GM13977 (cell line): ENCODE measurements around the gene HDAC9.

Experiments
- DNase-seq: peaks from one replicate; pipeline ENCODE4 v3.0.0; 2012; ENCODE audit warnings: low spot score
- CTCF ChIP-seq: IDR thresholded peaks from 2 replicates; pipeline ENCODE4 v1.5.1; 2012; ENCODE audit warnings: mild to moderate bottlenecking, control low read depth; ENCODE audit not compliant: insufficient read depth; ENCODE audit errors: extremely low read depth, missing control alignments
- in situ Hi-C: fragments of 300-500 bp; cut with MboI; formaldehyde crosslinking; loops from one replicate; pipeline ENCODE4 v1.12.0; 2022; ENCODE audit warnings: low sequenced_read_pairs, low pct_unique_long_range_greater_than_20kb, mixed read lengths, inconsistent platforms; ENCODE audit not compliant: unreplicated experiment

Gene HDAC9

GRCh38 chr7:18547509-18548187, 52.1 kb downstream of the HDAC9 start:
- in situ Hi-C loops: no loop called here

GRCh38 chr7:18548534-18548933, 53.0 kb downstream of the HDAC9 start:
- TF ChIP-seq CTCF: no peak
- in situ Hi-C loops: no loop called here
- no peak for DNase-seq

More at GRCh38 chr7:18547509-18548187, 52.1 kb downstream of the HDAC9 start:
- no peak for DNase-seq
- no peak for TF ChIP-seq CTCF

GRCh38 chr7:18550574-18550973, 55.0 kb downstream of the HDAC9 start:
- no peak for TF ChIP-seq CTCF
- DNase-seq: no peak
- in situ Hi-C loops: no loop called here

DNA sequence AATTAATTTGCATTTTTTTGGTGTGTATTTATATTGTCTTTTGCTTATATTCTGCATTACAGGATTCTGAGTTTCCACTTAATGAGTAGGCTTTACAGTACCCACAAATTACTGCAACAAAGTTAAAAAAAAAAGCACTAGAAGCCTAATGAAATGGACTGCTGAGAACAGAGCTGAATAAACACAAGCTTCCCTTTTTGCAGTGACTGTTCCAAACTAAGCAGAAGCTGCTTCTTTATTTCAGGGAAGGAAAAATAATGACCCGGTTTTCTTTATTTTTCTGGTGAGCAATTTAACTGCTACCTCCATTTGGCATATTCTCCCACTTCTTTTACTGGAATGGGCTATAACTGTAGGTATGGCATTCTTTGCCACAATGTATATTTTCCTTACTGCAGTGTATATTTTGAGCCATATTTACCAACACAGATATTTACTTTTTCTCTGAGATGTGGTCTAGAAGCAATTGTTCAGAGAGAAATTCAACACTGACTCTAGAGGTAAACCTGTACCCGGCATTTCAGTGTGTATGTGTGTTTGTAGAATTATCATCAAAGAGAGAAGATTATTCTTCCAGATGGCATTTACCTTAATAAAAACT, 56.9 kb downstream of the HDAC9 start:
- in situ Hi-C loops: no loop called here
- TF ChIP-seq CTCF: no peak
- no peak for DNase-seq

DNA sequence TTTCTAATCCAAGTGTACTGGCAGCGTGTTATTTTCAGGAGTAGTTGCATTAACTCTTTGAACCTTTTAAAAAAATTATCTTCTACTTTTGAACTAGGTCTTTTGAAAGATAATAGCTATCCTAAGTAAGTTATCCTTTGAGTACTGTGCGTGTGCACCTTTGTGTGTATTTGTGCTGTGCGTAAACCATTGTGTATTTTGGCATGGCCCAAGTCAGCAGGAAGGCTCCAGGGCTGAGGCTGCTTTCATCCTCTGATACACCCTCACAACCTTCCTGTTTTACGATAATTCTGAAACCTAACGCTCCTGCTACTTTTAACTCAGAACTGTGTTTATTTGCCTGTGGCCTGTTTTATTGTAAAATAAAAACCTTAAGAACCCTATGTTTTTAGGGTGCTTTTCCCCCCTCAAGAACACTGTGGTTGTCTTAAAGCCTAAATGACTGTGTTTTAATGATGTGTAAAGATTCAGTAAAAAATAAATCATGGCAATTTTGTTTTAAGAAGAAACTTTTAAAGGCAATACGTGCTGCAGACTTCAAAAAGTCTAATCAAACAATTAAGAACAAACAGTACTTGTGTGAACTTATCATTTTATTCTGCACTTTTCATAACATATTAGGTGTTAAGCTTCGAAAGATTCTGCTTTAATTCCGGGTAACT, 57.5 kb downstream of the HDAC9 start:
- DNase-seq: no peak
- TF ChIP-seq CTCF: no peak
- in situ Hi-C loops: no loop called here

- in situ Hi-C loops: no loop called here
Measured at GRCh38 chr7:18553605-18554003, 58.1 kb downstream of the HDAC9 start.

More at GRCh38 chr7:18553605-18554003, 58.1 kb downstream of the HDAC9 start:
- TF ChIP-seq CTCF: no peak
- no peak for DNase-seq
